Stimulated activated CD4-positive, alpha-beta T cell treated with anti-CD3 and anti-CD28 coated beads, Interleukin-1b, Interleukin-23, amount 100 ng/mL, for 4 hours (primary cell): ENCODE results near the gene NME3.
"Not testable (repeated sequence)": the region's sequence is repeated elsewhere in the genome, so short reads cannot be mapped to it uniquely, and the experiment has no call there.

Source experiments
- DNase-seq, 2 donors: peaks; one replicate each; pipeline ENCODE4 v3.0.0-alpha.2; 2020; ENCODE audit warnings: low read depth in 2 of 2

Gene NME3

GRCh38 chr16:1771188-1771863 is at the start of gene NME3:
Gene NME3, minus strand, starts transcription at chr16:1771543. Its CDS starts 9 bp downstream, at chr16:1771534.
- peak; percentile 56 to 78 for DNase-seq

GRCh38 chr16:1820946-1821290 is 49.6 kb upstream of the NME3 start:
- no peak for DNase-seq

GRCh38 chr16:1820096-1820945 is 49.0 kb upstream of the NME3 start:
- DNase-seq = no peak

DNA sequence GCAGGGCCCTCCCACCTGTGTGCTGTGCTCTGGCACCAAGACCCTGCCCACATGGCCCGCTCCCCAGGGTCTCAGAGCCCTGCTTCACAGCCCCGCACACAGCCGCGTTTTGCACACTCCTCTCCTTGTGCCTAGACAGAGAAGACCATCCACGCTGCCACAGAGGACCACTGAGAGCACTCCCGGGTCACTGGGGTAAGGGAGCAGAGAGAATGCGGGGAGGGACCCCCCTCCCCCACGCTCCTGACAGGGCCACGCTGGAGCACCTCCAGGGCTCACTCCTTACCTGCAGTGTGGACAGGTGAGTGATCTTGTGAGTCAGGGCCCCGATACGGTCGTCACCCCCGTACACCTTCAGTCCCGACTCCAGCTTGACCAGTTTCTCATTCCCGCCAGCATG is 48.3 kb upstream of the NME3 start:
- no peak for DNase-seq

GRCh38 chr16:1818873-1819525 is 47.7 kb upstream of the NME3 start:
- DNase-seq = no peak

DNA sequence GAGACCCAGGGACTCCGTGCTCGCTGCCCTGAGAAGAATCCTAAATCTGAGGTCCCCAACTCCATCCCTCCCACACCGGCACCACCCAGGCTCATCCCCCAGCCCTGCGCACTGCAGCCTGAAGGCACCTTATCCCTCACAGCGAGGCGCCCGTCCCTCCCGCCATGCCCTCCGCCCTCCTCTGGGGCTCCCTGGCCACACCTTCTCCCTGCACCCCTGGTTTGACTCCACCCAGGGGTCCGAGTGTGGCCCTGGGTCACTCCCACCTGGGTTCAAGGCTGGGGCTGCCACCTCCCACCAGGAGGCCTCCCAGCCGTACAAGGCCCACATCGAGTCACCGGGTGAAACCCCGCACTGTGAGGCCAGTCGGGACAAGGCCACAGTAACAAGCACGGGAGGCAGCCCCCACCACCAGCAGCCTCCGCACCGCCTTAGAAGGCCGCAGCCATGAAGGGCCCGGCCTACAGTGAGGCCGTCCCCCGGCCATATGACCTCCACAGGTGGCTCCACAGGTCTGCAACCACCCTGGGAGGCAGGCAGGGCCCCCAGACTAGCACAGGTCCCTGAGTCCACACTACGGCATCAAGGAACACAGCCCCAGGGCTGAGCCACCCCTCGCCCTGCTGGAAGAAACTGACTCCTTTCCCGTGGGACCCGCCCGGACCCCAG is 47.0 kb upstream of the NME3 start:
- no peak for DNase-seq

- DNase-seq = no peak
Observed at GRCh38 chr16:1817716-1818115, 46.4 kb upstream of the NME3 start.

DNA sequence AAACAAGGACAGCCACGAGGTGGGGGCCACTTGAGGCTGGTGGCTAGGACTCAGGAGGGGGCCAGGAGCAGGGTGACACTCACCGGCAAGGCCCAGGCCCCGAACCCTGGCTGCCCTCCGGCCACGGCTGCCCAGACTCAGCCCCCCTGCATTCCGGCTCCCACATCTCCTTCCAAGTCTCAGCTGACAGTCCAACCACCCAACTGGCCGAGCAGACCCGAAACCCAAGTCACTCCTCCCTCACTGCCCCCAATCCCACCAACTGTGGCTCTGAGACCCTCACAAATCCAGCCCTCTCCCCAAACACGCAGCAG is 45.9 kb upstream of the NME3 start:
- DNase-seq = no peak

DNA sequence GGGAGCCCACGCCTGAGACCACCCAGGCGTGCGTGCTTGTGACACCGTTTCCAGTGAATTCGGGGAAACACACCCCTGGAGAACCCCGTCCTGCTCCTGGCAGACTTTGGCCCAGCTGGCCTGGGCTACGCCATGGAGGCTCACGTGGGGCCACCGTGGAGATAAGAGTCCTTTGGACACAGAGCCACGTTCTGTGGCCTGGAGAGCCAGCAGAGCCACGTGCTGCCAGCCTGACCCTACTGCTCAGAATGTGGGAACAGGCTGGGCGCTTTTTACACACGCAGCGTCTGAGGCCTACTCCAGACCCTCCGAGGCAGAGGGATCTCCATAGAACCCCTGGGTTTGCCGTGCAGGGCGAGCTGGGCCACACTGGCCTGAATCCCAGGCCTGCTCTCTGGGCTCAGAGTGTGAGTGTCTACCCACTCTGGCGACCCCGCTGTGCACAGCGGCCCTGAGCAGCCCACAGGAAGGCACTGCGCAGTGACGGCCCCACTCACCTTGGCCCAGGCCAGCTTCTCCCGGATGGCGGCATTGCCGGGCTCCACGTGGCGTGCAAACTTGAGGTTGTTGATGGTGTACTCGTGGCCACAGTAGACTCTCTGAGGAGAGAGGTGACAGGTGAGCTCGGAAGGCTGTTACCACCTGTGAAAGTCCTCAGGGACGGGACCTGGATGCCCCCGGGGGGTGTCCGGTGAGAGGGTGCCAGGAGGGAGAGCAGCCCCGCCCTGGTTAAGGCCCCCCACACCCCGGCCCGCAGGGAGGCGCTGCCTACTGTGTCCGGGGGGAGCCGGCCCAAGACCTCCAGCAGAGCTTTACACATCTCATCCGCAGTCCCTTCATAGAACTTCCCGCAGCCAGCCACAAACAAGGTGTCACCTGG is 45.3 kb upstream of the NME3 start:
- DNase-seq = no peak

- no peak for DNase-seq
Observed at GRCh38 chr16:1815461-1815860, 44.1 kb upstream of the NME3 start.

DNA sequence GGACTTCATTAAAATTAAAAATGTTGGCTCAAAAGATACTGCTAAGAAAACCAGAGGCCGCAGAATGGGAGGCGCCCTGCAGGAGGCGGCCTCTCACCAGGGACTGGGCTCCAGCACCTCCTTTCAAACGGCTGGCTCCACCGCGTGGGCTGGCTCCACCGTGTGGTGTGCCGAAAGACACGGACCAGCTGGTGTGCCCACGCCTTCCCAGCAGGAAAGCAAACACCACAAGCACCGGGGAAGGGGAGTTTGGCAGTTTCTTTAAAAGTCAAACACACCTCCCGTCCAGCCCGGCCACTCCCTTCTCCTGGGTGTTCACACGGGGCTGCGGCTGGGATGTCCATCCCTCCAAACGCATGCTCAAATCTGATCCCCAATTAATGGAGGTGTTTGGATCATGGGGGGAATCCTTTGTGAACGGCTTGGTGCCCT is 41.4 kb upstream of the NME3 start:
- DNase-seq = peak; percentile 33

GRCh38 chr16:1810536-1810935 is 39.2 kb upstream of the NME3 start:
- DNase-seq = no peak

DNA sequence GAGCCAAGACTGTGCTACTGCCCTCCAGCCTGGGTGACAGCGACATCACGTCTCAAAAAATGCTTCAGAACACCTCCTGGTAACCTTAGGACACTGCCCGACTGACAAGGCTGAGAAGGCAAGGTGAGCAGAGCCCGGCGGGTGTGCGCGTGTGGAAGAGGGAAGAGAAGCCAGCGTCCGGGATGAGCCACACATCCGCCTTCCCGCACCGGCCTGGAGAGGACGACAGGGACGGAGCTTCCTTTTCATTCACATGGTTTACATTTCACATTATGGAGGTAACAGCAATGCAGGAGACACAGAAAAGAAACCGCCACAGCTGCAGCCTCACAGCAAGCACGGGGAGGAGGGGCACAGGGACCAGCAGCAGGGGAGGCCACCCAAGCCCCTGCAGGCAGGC is 38.8 kb upstream of the NME3 start:
- no peak for DNase-seq

DNA sequence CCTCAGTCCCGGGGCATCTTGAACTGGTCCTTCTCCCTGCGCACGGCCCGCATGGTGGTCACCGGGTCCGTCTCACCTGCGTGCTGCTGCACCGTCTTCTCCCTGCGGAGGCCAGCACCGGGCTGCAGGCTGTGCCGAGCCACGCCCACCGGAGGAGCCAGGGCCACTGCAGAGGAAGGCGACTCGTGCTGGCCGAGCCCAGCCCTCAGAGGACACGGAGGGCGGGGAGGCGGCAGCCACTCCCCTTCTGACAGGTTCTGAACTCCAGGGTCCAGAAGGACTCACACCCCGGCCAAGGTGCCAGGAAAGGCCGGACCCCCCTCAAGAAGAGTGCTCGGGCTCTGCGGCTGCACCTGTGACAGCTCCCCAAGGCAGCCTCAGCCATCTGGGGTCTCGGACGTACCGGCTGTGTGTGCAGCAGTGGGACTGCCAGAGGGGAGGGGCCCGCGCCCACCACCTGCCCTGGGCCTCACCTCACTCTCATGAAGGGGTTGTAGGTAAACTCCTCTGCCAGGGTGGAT is 38.0 kb upstream of the NME3 start:
- DNase-seq = no peak

DNA sequence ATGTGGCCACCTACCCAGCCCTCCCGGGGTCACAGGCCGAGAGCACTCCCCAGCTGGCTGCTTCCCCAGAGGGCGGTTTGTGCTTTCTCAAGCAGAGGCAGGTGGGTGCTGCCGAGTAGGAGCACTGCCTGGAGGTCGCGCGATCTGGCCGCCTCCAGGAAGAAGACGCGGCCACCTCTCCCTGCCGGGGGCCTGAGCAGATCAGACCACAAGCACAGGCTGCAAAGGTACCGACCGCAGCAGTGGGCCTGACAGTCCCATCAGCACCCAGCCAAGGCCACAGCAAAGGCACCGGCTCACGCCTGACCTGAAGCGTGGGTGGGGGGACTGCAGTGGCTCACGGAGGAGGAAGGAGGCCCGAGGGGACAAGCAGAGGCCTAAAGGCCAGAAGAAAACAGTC is 37.3 kb upstream of the NME3 start:
- no peak for DNase-seq

DNA sequence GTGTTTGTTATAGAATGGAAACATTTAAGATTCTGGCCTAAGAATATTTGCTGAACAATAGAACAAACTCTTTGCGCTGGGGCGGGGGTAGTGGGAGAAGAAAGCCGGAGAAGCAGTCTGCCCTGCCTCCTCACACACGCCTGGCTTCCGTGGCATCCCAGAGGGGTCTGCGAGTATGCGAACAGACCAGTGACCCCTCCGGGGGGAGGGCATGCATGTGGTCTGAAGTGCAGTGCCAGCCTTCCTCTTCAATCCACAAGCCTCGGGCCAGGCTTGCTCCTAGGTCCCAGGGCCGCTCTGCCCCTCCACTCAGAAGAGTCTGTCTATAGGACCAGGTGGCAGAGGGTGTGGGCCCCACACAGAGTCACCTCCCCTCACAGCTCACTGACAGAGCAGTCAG is 36.3 kb upstream of the NME3 start:
- DNase-seq = no peak

DNA sequence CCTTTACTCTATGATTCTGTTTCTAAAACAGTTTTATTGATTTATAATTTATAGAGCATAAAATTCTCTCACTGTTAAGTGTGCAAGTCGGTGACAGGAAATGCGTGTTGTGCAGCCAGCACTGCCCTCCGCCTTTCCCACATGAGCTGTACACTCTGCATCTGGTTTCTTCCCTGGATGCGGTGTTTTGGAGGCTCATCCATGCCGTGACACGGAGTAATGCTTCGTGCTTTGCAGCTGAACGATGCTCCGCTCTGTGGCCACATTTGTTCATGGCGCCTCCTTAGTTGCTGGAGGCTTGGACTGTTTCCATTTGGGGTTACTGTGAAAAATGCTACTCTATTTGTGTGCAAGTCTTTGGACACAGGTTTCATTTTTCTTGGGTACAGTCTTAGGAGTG is 29.4 kb upstream of the NME3 start:
- no peak for DNase-seq

- not testable (repeated sequence) for DNase-seq
Observed at GRCh38 chr16:1799263-1799662, 27.9 kb upstream of the NME3 start.

GRCh38 chr16:1794908-1795666 is 23.7 kb upstream of the NME3 start:
- no peak for DNase-seq

- no peak for DNase-seq
Observed at GRCh38 chr16:1794221-1794871, 23.0 kb upstream of the NME3 start.
